CD14-positive monocyte (primary cell): ENCODE data around the gene RAB3GAP2. TPM values are rescaled to one million over a fixed set of nuclear protein-coding genes. Genes with fewer than 3 reads are reported as not detected.
"Not testable (repeated sequence)": the region's sequence is repeated elsewhere in the genome, so short reads cannot be mapped to it uniquely, and the experiment has no call there.

Source experiments
- DNase-seq, 3 donors: peaks; one replicate each; pipeline ENCODE4 v3.0.0-alpha.2; 2011 to 2022
- H2AFZ ChIP-seq: 2 replicates; pipeline ENCODE4 v1.6.0; 2012; ENCODE audit warnings: mild to moderate bottlenecking, low read depth, low read length, inconsistent platforms; ENCODE audit not compliant: insufficient read depth, poor library complexity, severe bottlenecking
- H3K27ac ChIP-seq, 2 donors: 1 replicate in 1 of 2; 2 replicates in 1 of 2; pipeline ENCODE4 v1.5.1; 2012 to 2013; ENCODE audit warnings: low read length in 2 of 2, control low read depth in 1 of 2, inconsistent platforms in 1 of 2, low read depth in 1 of 2, mild to moderate bottlenecking in 1 of 2
- H3K27me3 ChIP-seq, 2 donors: one replicate each; pipeline versions ENCODE4 v1.6.0 to v1.6.1; 2011 to 2013; ENCODE audit warnings: low read length in 2 of 2; ENCODE audit not compliant: control insufficient read depth in 2 of 2, insufficient read depth in 2 of 2
- H3K36me3 ChIP-seq, 2 donors: replicated peaks in 1 of 2; 1 replicate in 1 of 2; 2 replicates in 1 of 2; pipeline versions ENCODE4 v1.5.1 to v1.6.1; 2012 to 2013; ENCODE audit warnings: low read length in 2 of 2, control low read depth in 1 of 2, inconsistent platforms in 1 of 2, mild to moderate bottlenecking in 1 of 2; ENCODE audit not compliant: insufficient read depth in 2 of 2, control insufficient read depth in 1 of 2
- H3K4me1 ChIP-seq, 2 donors: 1 replicate in 1 of 2; 2 replicates in 1 of 2; pipeline versions ENCODE4 v1.5.1 to v1.6.1; 2012 to 2013; ENCODE audit warnings: low read length in 2 of 2, control low read depth in 1 of 2, inconsistent platforms in 1 of 2, mild to moderate bottlenecking in 1 of 2, moderate library complexity in 1 of 2; ENCODE audit not compliant: insufficient read depth in 2 of 2, control insufficient read depth in 1 of 2
- H3K4me2 ChIP-seq: replicated peaks from 2 replicates; pipeline ENCODE3; 2012; ENCODE audit warnings: low read length, moderate library complexity, mild to moderate bottlenecking; ENCODE audit not compliant: poor library complexity, severe bottlenecking; ENCODE audit errors: extremely low read depth
- H3K4me3 ChIP-seq, 3 experiments: fragments of 200-600 bp in 1 of 3; sonication (generic) in 1 of 3; replicated peaks in 1 of 3; 1 replicate in 2 of 3; 2 replicates in 1 of 3; pipeline ENCODE4 v1.5.1; 2011 to 2013; ENCODE audit warnings: low read length in 3 of 3, mild to moderate bottlenecking in 3 of 3, control low read depth in 2 of 3, low read depth in 2 of 3, inconsistent platforms in 1 of 3, moderate library complexity in 1 of 3
- H3K79me2 ChIP-seq: 2 replicates; pipeline ENCODE4 v1.6.0; 2012; ENCODE audit warnings: mild to moderate bottlenecking, control low read depth, inconsistent platforms, low read length, moderate library complexity; ENCODE audit not compliant: insufficient read depth
- H3K9ac ChIP-seq: 2 replicates; pipeline ENCODE4 v1.6.0; 2017; ENCODE audit warnings: low read length, mild to moderate bottlenecking; ENCODE audit not compliant: insufficient read depth, poor library complexity, severe bottlenecking
- H3K9me3 ChIP-seq, 2 donors: replicated peaks in 1 of 2; 1 replicate in 1 of 2; 2 replicates in 1 of 2; pipeline versions ENCODE4 v1.5.1 to v1.6.1; 2012 to 2013; ENCODE audit warnings: low read length in 2 of 2, control low read depth in 1 of 2; ENCODE audit not compliant: control insufficient read depth in 1 of 2, insufficient read depth in 1 of 2
- H4K20me1 ChIP-seq: 2 replicates; pipeline ENCODE4 v1.6.0; 2012; ENCODE audit warnings: mild to moderate bottlenecking, low read length, control low read depth, moderate library complexity; ENCODE audit not compliant: insufficient read depth
- H3K27ac Mint-ChIP-seq, 7 donors: one replicate each; pipeline ENCODE4 v1.8.0; 2020; ENCODE audit warnings: mild to moderate bottlenecking in 7 of 7, mixed read lengths in 7 of 7, moderate library complexity in 6 of 7, inconsistent platforms in 2 of 7
- H3K27me3 Mint-ChIP-seq, 3 donors: one replicate each; pipeline ENCODE4 v1.8.0; 2021 to 2022; ENCODE audit warnings: low read depth in 3 of 3, mild to moderate bottlenecking in 3 of 3, mixed read lengths in 3 of 3, moderate library complexity in 3 of 3, inconsistent platforms in 1 of 3
- H3K36me3 Mint-ChIP-seq, 2 donors: one replicate each; pipeline ENCODE4 v1.8.0; 2020; ENCODE audit warnings: mixed read lengths in 2 of 2, inconsistent platforms in 1 of 2, mild to moderate bottlenecking in 1 of 2
- H3K4me1 Mint-ChIP-seq: one replicate; pipeline ENCODE4 v1.8.0; 2020; ENCODE audit warnings: mild to moderate bottlenecking, mixed read lengths
- H3K4me3 Mint-ChIP-seq, 2 donors: one replicate each; pipeline ENCODE4 v1.8.0; 2020; ENCODE audit warnings: mild to moderate bottlenecking in 2 of 2, mixed read lengths in 2 of 2, moderate library complexity in 1 of 2
- H3K9me3 Mint-ChIP-seq, 7 donors: one replicate each; pipeline ENCODE4 v1.8.0; 2020 to 2022; ENCODE audit warnings: mixed read lengths in 7 of 7, mild to moderate bottlenecking in 6 of 7, moderate library complexity in 6 of 7, inconsistent platforms in 2 of 7
- CTCF ChIP-seq: fragments of 200-600 bp; IDR thresholded peaks from one replicate; pipeline ENCODE4 v1.8.0; 2022; ENCODE audit warnings: antibody characterized with exemption, mild to moderate bottlenecking
- WGBS: methylation state at CpG from one replicate; pipeline ENCODE4 v1.1.5; 2013; ENCODE audit warnings: missing lambda C conversion rate; ENCODE audit not compliant: insufficient coverage; 5-methylcytosine and 5-hydroxymethylcytosine counted together
- intact Hi-C, 2 donors: fragments of 100-400 bp; cut with micrococcal nuclease; formaldehyde crosslinking; loops; one replicate each; pipeline versions ENCODE4 v1.15.0 to v1.15.1; 2023
- polyA plus RNA-seq, 3 donors: library from polyadenylated mRNA; depleted of rRNA in 1 of 3; unstranded in 2 of 3; stranded (reverse) in 1 of 3; fragments of 300-500 nt in 2 of 3; fragments of >200 nt in 1 of 3; fragmentation: Illumina TruSeq in 2 of 3; gene quantifications; 1 replicate in 2 of 3; 2 replicates in 1 of 3; pipeline ENCODE4 v1.2.3, GENCODE V29; 2012 to 2021

The RAB3GAP2 gene
- polyA plus RNA-seq, 3 donors: 9.8 to 12.1 (median 11.6) TPM

- H3K9ac ChIP-seq: no peak overlapping the region
- H3K79me2 ChIP-seq: peaks cover 28% of the 10 kb centered on the region
- intact Hi-C loops: no loop called here
- no peak overlapping the region for H3K4me3 Mint-ChIP-seq
- no peaks in the 10 kb centered on the region for H3K27me3 ChIP-seq
- no peak for DNase-seq
- H3K4me1 ChIP-seq: peaks cover 3 to 12% of the 10 kb centered on the region in 2 donors
- H3K27ac Mint-ChIP-seq: peak overlapping the region in 5 of 7 donors; percentile 37 to 76 (median 61)
- H3K4me2 ChIP-seq: no peak overlapping the region
- H3K9me3 ChIP-seq: no peaks in the 10 kb centered on the region
- H3K4me3 ChIP-seq: no peak overlapping the region
- peaks cover 0 to 9% of the 10 kb centered on the region in 2 donors for H3K36me3 ChIP-seq
- peaks cover 12% of the 10 kb centered on the region for H3K4me1 Mint-ChIP-seq
- no peak overlapping the region for H2AFZ ChIP-seq
- no peaks in the 10 kb centered on the region for H3K9me3 Mint-ChIP-seq
- no peak for TF ChIP-seq CTCF
- peaks cover 9 to 10% of the 10 kb centered on the region in 2 donors for H3K36me3 Mint-ChIP-seq
- H3K27me3 Mint-ChIP-seq: no peaks in the 10 kb centered on the region
- H4K20me1 ChIP-seq: peaks cover 47% of the 10 kb centered on the region
- WGBS: over 99% methylated on average over 13 of the region's 15 CpGs
- peak overlapping the region in 1 of 2 donors; percentile 5 for H3K27ac ChIP-seq
Measured at GRCh38 chr1:220219865-220220698, 52.2 kb downstream of the RAB3GAP2 start.

GRCh38 chr1:220219136-220219442 is 53.2 kb downstream of the RAB3GAP2 start:
- Mint-ChIP-seq H3K4me3 (no peak overlapping the region), H3K36me3 (peaks cover 9 to 10% of the 10 kb centered on the region in 2 donors), H3K4me1 (peaks cover 15% of the 10 kb centered on the region), H3K27ac (peak overlapping the region in 1 of 7 donors; percentile 25), H3K27me3 (no peaks in the 10 kb centered on the region), H3K9me3 (no peaks in the 10 kb centered on the region)
- H3K4me3 ChIP-seq: no peak overlapping the region
- H3K4me2 ChIP-seq: no peak overlapping the region
- peaks cover 5 to 12% of the 10 kb centered on the region in 2 donors for H3K4me1 ChIP-seq
- no peaks in the 10 kb centered on the region for H3K9me3 ChIP-seq
- H3K27ac ChIP-seq: peak overlapping the region in 1 of 2 donors; percentile 5
- H3K79me2 ChIP-seq: peaks cover 30% of the 10 kb centered on the region
- no peak overlapping the region for H2AFZ ChIP-seq
- peaks cover 0 to 9% of the 10 kb centered on the region in 2 donors for H3K36me3 ChIP-seq
- H4K20me1 ChIP-seq: peaks cover 43% of the 10 kb centered on the region
- TF ChIP-seq CTCF: no peak
- intact Hi-C loops: no loop called here
- no peaks in the 10 kb centered on the region for H3K27me3 ChIP-seq
- DNase-seq: no peak
- H3K9ac ChIP-seq: no peak overlapping the region

- 23% methylated on average over 2 of the region's 6 CpGs for WGBS
- H2AFZ ChIP-seq, H3K27ac ChIP-seq, H3K36me3 ChIP-seq, H3K27me3 Mint-ChIP-seq, H3K4me3 ChIP-seq, H3K27ac Mint-ChIP-seq, H3K4me2 ChIP-seq, H3K9me3 ChIP-seq, H3K9ac ChIP-seq, H3K27me3 ChIP-seq, H3K36me3 Mint-ChIP-seq, H3K9me3 Mint-ChIP-seq, intact Hi-C loops, H3K4me3 Mint-ChIP-seq: not testable (repeated sequence)
- H3K4me1 ChIP-seq: peaks cover 10 to 17% of the 10 kb centered on the region in 2 donors
- peaks cover 44% of the 10 kb centered on the region for H4K20me1 ChIP-seq
- H3K79me2 ChIP-seq: peaks cover 28% of the 10 kb centered on the region
- peak in 1 of 3 donors; percentile 20 for DNase-seq
- H3K4me1 Mint-ChIP-seq: peaks cover 20% of the 10 kb centered on the region
Measured at GRCh38 chr1:220218397-220219135, 53.7 kb downstream of the RAB3GAP2 start.
